Peyer's patch (tissue), 4 donors: ENCODE measurements around the gene ZNF526. TPM values are rescaled to one million over a fixed set of nuclear protein-coding genes. Genes with fewer than 3 reads are reported as not detected.

Experiments used
- DNase-seq, 3 donors: peaks; one replicate each; pipeline ENCODE4 v3.0.0-alpha.2; 2017 to 2019
- H3K27ac ChIP-seq, 4 donors: fragments of 200-600 bp; sonication (generic); one replicate each; pipeline ENCODE4 v1.5.1; 2016 to 2019
- H3K27me3 ChIP-seq, 2 donors: fragments of 200-600 bp; sonication (generic); one replicate each; pipeline ENCODE4 v1.5.1; 2019
- H3K36me3 ChIP-seq, 3 donors: fragments of 200-600 bp; sonication (generic); one replicate each; pipeline ENCODE4 v1.5.1; 2016 to 2019
- H3K4me1 ChIP-seq, 4 donors: fragments of 200-600 bp; sonication (generic); one replicate each; pipeline ENCODE4 v1.5.1; 2016 to 2019
- H3K4me3 ChIP-seq, 4 donors: fragments of 200-600 bp; sonication (generic); 1 replicate in 3 of 4; 2 replicates in 1 of 4; pipeline ENCODE4 v1.5.1; 2016 to 2019; ENCODE audit warnings: mild to moderate bottlenecking in 1 of 4
- H3K9me3 ChIP-seq, 4 donors: fragments of 200-600 bp; sonication (generic); one replicate each; pipeline ENCODE4 v1.5.1; 2016 to 2019; ENCODE audit warnings: mild to moderate bottlenecking in 1 of 4
- CTCF ChIP-seq, 6 experiments: fragments of 450-650 bp in 4 of 6; fragments of 200-600 bp in 2 of 6; sonication (generic) in 1 of 6; IDR thresholded peaks; one replicate each; pipeline ENCODE4 v1.5.1; 2017 to 2019; ENCODE audit warnings: antibody characterized with exemption in 6 of 6, mild to moderate bottlenecking in 3 of 6, moderate library complexity in 1 of 6
- POLR2A ChIP-seq, 2 donors: fragments of 450-650 bp; IDR thresholded peaks; one replicate each; pipeline ENCODE4 v1.5.1; 2017; ENCODE audit warnings: antibody characterized with exemption in 2 of 2, mild to moderate bottlenecking in 2 of 2, moderate library complexity in 2 of 2
- total RNA-seq, 4 donors: library from RNA; depleted of rRNA; stranded (reverse); fragments of >200 nt; gene quantifications; one replicate each; pipeline ENCODE4 v1.1.0, GENCODE V29; 2016

The ZNF526 gene
- total RNA-seq, 4 donors from 2014 or later = 9.1 to 14.0 (median 12.3) TPM

GRCh38 chr19:42220751-42221097 is 612 bp downstream of the ZNF526 start:
- peak overlapping the region; percentile 80 to 90 (median 86) for H3K27ac ChIP-seq
- H3K4me3 ChIP-seq = peak overlapping the region; percentile 63 to 77 (median 74)
- TF ChIP-seq CTCF (IDR thresholded peaks at IDR 0.05) = no peak
- no peak for TF ChIP-seq POLR2A (IDR thresholded peaks at IDR 0.05)
- peaks cover 0 to 18% (median 0%) of the 10 kb centered on the region in 3 donors for H3K36me3 ChIP-seq
- H3K27me3 ChIP-seq = no peaks in the 10 kb centered on the region
- H3K4me1 ChIP-seq = peaks cover 0 to 42% (median 20%) of the 10 kb centered on the region in 4 donors
- H3K9me3 ChIP-seq = no peaks in the 10 kb centered on the region
- DNase-seq = no peak

- TF ChIP-seq POLR2A (IDR thresholded peaks at IDR 0.05) = no peak
- TF ChIP-seq CTCF (IDR thresholded peaks at IDR 0.05) = no peak
- Histone ChIP-seq H3K4me3 (no peak overlapping the region), H3K27ac (no peak overlapping the region), H3K4me1 (peaks cover 0 to 13% (median 5%) of the 10 kb centered on the region in 4 donors), H3K27me3 (no peaks in the 10 kb centered on the region), H3K36me3 (peaks cover 0 to 57% (median 0%) of the 10 kb centered on the region in 3 donors), H3K9me3 (no peaks in the 10 kb centered on the region)
- no peak for DNase-seq
Measured at GRCh38 chr19:42224940-42225717, 5.0 kb downstream of the ZNF526 start.

- Histone ChIP-seq H3K27ac (no peak overlapping the region), H3K36me3 (peaks cover 0 to 64% (median 0%) of the 10 kb centered on the region in 3 donors), H3K27me3 (no peaks in the 10 kb centered on the region), H3K4me3 (no peak overlapping the region), H3K9me3 (no peaks in the 10 kb centered on the region), H3K4me1 (peaks cover 0 to 10% (median 3%) of the 10 kb centered on the region in 4 donors)
- TF ChIP-seq CTCF (IDR thresholded peaks at IDR 0.05) (no peak), POLR2A (IDR thresholded peaks at IDR 0.05) (no peak)
- no peak for DNase-seq
Measured at GRCh38 chr19:42225718-42226292, 5.7 kb downstream of the ZNF526 start.

GRCh38 chr19:42226886-42227285 is 6.8 kb downstream of the ZNF526 start:
- TF ChIP-seq CTCF (IDR thresholded peaks at IDR 0.05) = no peak
- no peak for TF ChIP-seq POLR2A (IDR thresholded peaks at IDR 0.05)
- no peaks in the 10 kb centered on the region for H3K4me1 ChIP-seq
- H3K9me3 ChIP-seq = no peaks in the 10 kb centered on the region
- H3K4me3 ChIP-seq = no peak overlapping the region
- H3K27me3 ChIP-seq = no peaks in the 10 kb centered on the region
- peaks cover 0 to 74% (median 0%) of the 10 kb centered on the region in 3 donors for H3K36me3 ChIP-seq
- no peak overlapping the region for H3K27ac ChIP-seq
- no peak for DNase-seq

- TF ChIP-seq POLR2A (IDR thresholded peaks at IDR 0.05) = no peak
- TF ChIP-seq CTCF (IDR thresholded peaks at IDR 0.05) = no peak
- no peaks in the 10 kb centered on the region for H3K27me3 ChIP-seq
- H3K4me3 ChIP-seq = no peak overlapping the region
- peaks cover 0 to 8% (median 0%) of the 10 kb centered on the region in 4 donors for H3K4me1 ChIP-seq
- H3K27ac ChIP-seq = no peak overlapping the region
- H3K36me3 ChIP-seq = peaks cover 0 to 92% (median 0%) of the 10 kb centered on the region in 3 donors
- no peaks in the 10 kb centered on the region for H3K9me3 ChIP-seq
- DNase-seq = no peak
Measured at GRCh38 chr19:42228641-42229040, 8.5 kb downstream of the ZNF526 start.
